BE2C (cell line): Measurements from ENCODE around the gene DOC2A.

ENCODE experiments used
- DNase-seq: peaks from one replicate; pipeline ENCODE4 v3.0.0-alpha.2; 2020
- H3K27me3 ChIP-seq: fragments of 250-450 bp; sonication (Bioruptor Pico); 2 replicates; pipeline ENCODE4 v1.5.1; 2020; ENCODE audit warnings: mild to moderate bottlenecking
- H3K36me3 ChIP-seq: fragments of 250-450 bp; sonication (Bioruptor Pico); 2 replicates; pipeline ENCODE4 v1.5.1; 2020; ENCODE audit warnings: mild to moderate bottlenecking
- H3K4me1 ChIP-seq: fragments of 250-450 bp; sonication (Bioruptor Pico); 2 replicates; pipeline ENCODE4 v1.5.1; 2020
- H3K4me3 ChIP-seq: 2 replicates; pipeline ENCODE4 v1.5.1; 2011; ENCODE audit warnings: low read depth, low read length
- H3K9me3 ChIP-seq: fragments of 250-450 bp; sonication (Bioruptor Pico); 2 replicates; pipeline ENCODE4 v1.5.1; 2020
- CTCF ChIP-seq: IDR thresholded peaks from 2 replicates; pipeline ENCODE4 v1.5.1; 2012; ENCODE audit warnings: mild to moderate bottlenecking, low read depth, low read length

The DOC2A gene

GRCh38 chr16:29992344-29992967, 18.4 kb downstream of the DOC2A start:
- peaks cover 47% of the 10 kb centered on the region for H3K36me3 ChIP-seq
- TF ChIP-seq CTCF: no peak
- no peaks in the 10 kb centered on the region for H3K9me3 ChIP-seq
- H3K4me3 ChIP-seq: no peak overlapping the region
- DNase-seq: no peak
- H3K27me3 ChIP-seq: no peaks in the 10 kb centered on the region
- no peaks in the 10 kb centered on the region for H3K4me1 ChIP-seq

DNA sequence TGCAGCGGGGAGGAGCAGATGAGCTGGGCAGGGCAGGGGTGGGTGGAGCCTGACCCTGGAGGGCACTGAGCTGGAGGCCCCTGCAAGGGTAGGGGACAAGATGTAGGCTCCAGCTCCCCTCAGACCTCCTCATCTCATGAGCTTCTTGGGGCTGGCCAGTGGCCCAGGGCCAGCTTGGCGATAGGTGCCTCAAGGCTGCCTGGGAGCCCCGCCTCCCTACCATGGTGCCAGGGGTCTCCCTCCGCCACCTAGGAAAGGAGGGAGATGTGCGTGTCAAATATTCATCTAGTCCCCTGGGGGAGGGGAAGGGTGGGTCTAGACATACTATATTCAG, 19.3 kb downstream of the DOC2A start:
- DNase-seq: no peak
- TF ChIP-seq CTCF: no peak
- Histone ChIP-seq H3K27me3 (no peaks in the 10 kb centered on the region), H3K9me3 (no peaks in the 10 kb centered on the region), H3K4me3 (no peak overlapping the region), H3K4me1 (no peaks in the 10 kb centered on the region), H3K36me3 (peaks cover 57% of the 10 kb centered on the region)

GRCh38 chr16:29990883-29991570, 19.8 kb downstream of the DOC2A start:
- Histone ChIP-seq H3K36me3 (peaks cover 62% of the 10 kb centered on the region), H3K4me3 (no peak overlapping the region), H3K9me3 (no peaks in the 10 kb centered on the region), H3K4me1 (no peaks in the 10 kb centered on the region), H3K27me3 (no peaks in the 10 kb centered on the region)
- TF ChIP-seq CTCF: no peak
- DNase-seq: no peak

GRCh38 chr16:29990034-29990433, 20.8 kb downstream of the DOC2A start:
- H3K4me1 ChIP-seq: no peaks in the 10 kb centered on the region
- H3K9me3 ChIP-seq: no peaks in the 10 kb centered on the region
- TF ChIP-seq CTCF: no peak
- peaks cover 72% of the 10 kb centered on the region for H3K36me3 ChIP-seq
- no peak for DNase-seq
- H3K27me3 ChIP-seq: no peaks in the 10 kb centered on the region
- H3K4me3 ChIP-seq: no peak overlapping the region

GRCh38 chr16:29989111-29989858, 21.5 kb downstream of the DOC2A start:
- no peak overlapping the region for H3K4me3 ChIP-seq
- TF ChIP-seq CTCF: no peak
- H3K4me1 ChIP-seq: no peaks in the 10 kb centered on the region
- H3K36me3 ChIP-seq: peaks cover 79% of the 10 kb centered on the region
- DNase-seq: no peak
- H3K27me3 ChIP-seq: no peaks in the 10 kb centered on the region
- no peaks in the 10 kb centered on the region for H3K9me3 ChIP-seq
